HepG2 (cell line): ENCODE measurements around the gene IAH1. TPM values are rescaled to one million over a fixed set of nuclear protein-coding genes. Genes with fewer than 3 reads are reported as not detected.

Source experiments
- THAP9 ChIP-seq: sonication (generic); formaldehyde crosslinking; IDR thresholded peaks from 2 replicates; pipeline ENCODE4; 2020; ENCODE audit warnings: missing genetic modification reagents, mild to moderate bottlenecking, borderline replicate concordance
- ZSCAN21 ChIP-seq: sonication (generic); formaldehyde crosslinking; IDR thresholded peaks from 2 replicates; pipeline ENCODE4 v1.8.0; 2022; ENCODE audit warnings: mild to moderate bottlenecking, missing genetic modification reagents, moderate library complexity, borderline replicate concordance
- polyA plus RNA-seq, 8 experiments: library from polyadenylated mRNA; depleted of rRNA in 3 of 8; stranded (reverse) in 7 of 8; unstranded in 1 of 8; fragments of >200 nt; fragmentation: Illumina TruSeq in 4 of 8; extraction: Trizol in 4 of 8; gene quantifications; 2 replicates each; pipeline versions ENCODE4 v1.2.1 to v1.2.3, GENCODE V29; 2011 to 2016; ENCODE audit warnings: low read depth in 4 of 8, missing spikeins in 1 of 8, mixed read lengths in 1 of 8; ENCODE audit not compliant: insufficient read depth in 1 of 8
- total RNA-seq, 5 experiments: library from RNA; depleted of rRNA; stranded (reverse); fragments of >200 nt; fragmentation: Illumina TruSeq; extraction: Trizol; gene quantifications; 2 replicates each; pipeline ENCODE4 v1.2.3, GENCODE V29; 2016; ENCODE audit warnings: low read depth in 1 of 5
- TF ChIP-seq, protein P1 (sequence below): fragments of 450-650 bp; IDR thresholded peaks from 2 replicates; pipeline ENCODE4 v1.6.1; 2017; ENCODE audit warnings: mild to moderate bottlenecking
- TF ChIP-seq, protein P2 (sequence below): IDR thresholded peaks from 2 replicates; pipeline ENCODE4 v1.6.1; 2012; ENCODE audit warnings: inconsistent platforms
- TF ChIP-seq, protein P3 (sequence below): sonication (generic); formaldehyde crosslinking; IDR thresholded peaks from 2 replicates; pipeline ENCODE4 v1.8.1; 2023; ENCODE audit warnings: mild to moderate bottlenecking, missing genetic modification reagents, borderline replicate concordance
- TF ChIP-seq, protein P4 (sequence below): sonication (generic); formaldehyde crosslinking; conservative IDR thresholded peaks from 2 replicates; pipeline ENCODE4 v1.4.0; 2020; ENCODE audit warnings: missing genetic modification reagents

Gene IAH1
- total and polyA plus RNA-seq, 2 of the 13 experiments (the other 11 are each of a cell fraction or from before 2014, with no cell fraction given), result 43.6 to 44.4 TPM

DNA sequence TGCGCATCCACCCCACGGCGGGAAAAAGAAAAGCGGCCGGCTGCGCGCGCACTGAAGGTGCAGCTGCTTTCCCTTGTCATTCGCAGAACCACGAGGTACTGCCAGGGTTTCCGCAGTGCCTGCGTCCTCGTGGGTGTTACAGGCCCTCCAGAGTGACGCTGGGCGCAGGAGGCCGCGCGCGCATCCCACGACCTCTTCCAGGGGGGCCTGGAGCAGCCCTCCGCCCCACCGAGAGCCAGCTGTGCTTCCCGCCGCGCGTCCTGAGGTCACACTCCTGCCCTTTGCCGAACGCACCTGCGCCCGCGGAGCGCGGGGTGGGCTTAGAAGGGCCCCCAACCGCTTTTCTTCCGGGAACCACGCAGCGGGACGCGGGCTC, 378 bp upstream of the IAH1 start (continued):
- TF ChIP-seq THAP9 (CRISPR knock-in tag) (0 out of 2 replicates have a peak, but pooled peaks have one; percentile 39), ZSCAN21 (peak; percentile 71; the same call in 1 of the 2 replicates)
- TF ChIP-seq, protein P1, sequence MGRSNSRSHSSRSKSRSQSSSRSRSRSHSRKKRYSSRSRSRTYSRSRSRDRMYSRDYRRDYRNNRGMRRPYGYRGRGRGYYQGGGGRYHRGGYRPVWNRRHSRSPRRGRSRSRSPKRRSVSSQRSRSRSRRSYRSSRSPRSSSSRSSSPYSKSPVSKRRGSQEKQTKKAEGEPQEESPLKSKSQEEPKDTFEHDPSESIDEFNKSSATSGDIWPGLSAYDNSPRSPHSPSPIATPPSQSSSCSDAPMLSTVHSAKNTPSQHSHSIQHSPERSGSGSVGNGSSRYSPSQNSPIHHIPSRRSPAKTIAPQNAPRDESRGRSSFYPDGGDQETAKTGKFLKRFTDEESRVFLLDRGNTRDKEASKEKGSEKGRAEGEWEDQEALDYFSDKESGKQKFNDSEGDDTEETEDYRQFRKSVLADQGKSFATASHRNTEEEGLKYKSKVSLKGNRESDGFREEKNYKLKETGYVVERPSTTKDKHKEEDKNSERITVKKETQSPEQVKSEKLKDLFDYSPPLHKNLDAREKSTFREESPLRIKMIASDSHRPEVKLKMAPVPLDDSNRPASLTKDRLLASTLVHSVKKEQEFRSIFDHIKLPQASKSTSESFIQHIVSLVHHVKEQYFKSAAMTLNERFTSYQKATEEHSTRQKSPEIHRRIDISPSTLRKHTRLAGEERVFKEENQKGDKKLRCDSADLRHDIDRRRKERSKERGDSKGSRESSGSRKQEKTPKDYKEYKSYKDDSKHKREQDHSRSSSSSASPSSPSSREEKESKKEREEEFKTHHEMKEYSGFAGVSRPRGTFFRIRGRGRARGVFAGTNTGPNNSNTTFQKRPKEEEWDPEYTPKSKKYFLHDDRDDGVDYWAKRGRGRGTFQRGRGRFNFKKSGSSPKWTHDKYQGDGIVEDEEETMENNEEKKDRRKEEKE, result no peak
- TF ChIP-seq, protein P2, sequence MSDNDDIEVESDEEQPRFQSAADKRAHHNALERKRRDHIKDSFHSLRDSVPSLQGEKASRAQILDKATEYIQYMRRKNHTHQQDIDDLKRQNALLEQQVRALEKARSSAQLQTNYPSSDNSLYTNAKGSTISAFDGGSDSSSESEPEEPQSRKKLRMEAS, result peak; percentile 22; the same call in 1 of the 2 replicates
- TF ChIP-seq, protein P3, sequence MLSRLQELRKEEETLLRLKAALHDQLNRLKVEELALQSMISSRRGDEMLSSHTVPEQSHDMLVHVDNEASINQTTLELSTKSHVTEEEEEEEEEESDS (CRISPR knock-in tag), result no peak
- TF ChIP-seq, protein P4, sequence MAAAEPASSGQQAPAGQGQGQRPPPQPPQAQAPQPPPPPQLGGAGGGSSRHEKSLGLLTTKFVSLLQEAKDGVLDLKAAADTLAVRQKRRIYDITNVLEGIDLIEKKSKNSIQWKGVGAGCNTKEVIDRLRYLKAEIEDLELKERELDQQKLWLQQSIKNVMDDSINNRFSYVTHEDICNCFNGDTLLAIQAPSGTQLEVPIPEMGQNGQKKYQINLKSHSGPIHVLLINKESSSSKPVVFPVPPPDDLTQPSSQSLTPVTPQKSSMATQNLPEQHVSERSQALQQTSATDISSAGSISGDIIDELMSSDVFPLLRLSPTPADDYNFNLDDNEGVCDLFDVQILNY (CRISPR knock-in tag), result no peak
